Measurements from ENCODE around the gene ATAD3B. TPM values are rescaled to one million over a fixed set of nuclear protein-coding genes. Genes with fewer than 3 reads are reported as not detected.
A peak's percentile ranks its signal among the peaks of the same experiment; 100 is the strongest.
"Not testable (repeated sequence)": the region's sequence is repeated elsewhere in the genome, so short reads cannot be mapped to it uniquely, and the experiment has no call there.

Gene ATAD3B
- total RNA-seq, 1 experiment from 2014 or later, result 62.9 TPM

GRCh38 chr1:1513675-1514074 lies 42.1 kb downstream of the ATAD3B start:
- H3K4me1 ChIP-seq (ENCODE audit: control insufficient read depth in 1 of 2, insufficient read depth in 2 of 2, low read length in 2 of 2), result peaks cover 7 to 13% of the 10 kb centered on the region in 2 experiments; a peak in 3 of 4 replicates
- H3K9me3 ChIP-seq (ENCODE audit: control insufficient read depth in 1 of 2, insufficient read depth in 1 of 2, low read depth in 1 of 2, low read length in 2 of 2); BruUV-seq (replicated peaks); H3K27me3 ChIP-seq (ENCODE audit: insufficient read depth, low read length); ATAC-seq; H3K9me2 ChIP-seq (ENCODE audit: insufficient read depth); H3K9ac ChIP-seq (ENCODE audit: low read length); H2AFZ ChIP-seq (ENCODE audit: low read depth, low read length, poor library complexity, severe bottlenecking); H3K27ac ChIP-seq (ENCODE audit: low read depth, low read length); H4K20me1 ChIP-seq (ENCODE audit: insufficient read depth); RAD21 ChIA-PET (ENCODE audit: low non-redundant PET in 1 of 2, low total read pairs in 2 of 2, uncharacterized antibody in 2 of 2, unreplicated experiment in 2 of 2); POLR2A ChIA-PET; CTCF ChIA-PET; DNase-seq (ENCODE audit: low read depth, low spot score): not testable (repeated sequence)
- H3K4me3 ChIP-seq (replicated peaks in 1 of 2; ENCODE audit: low read depth in 1 of 2, low read length in 2 of 2), result peak overlapping the region in 1 of 2 experiments; percentile 11; a peak in 1 of 4 replicates
- H3K36me3 ChIP-seq (ENCODE audit: control insufficient read depth in 1 of 2, insufficient read depth in 2 of 2, low read length in 2 of 2), result peaks cover 6 to 17% of the 10 kb centered on the region in 2 experiments; a peak in 3 of 4 replicates
- intact Hi-C loops (cut with micrococcal nuclease), result loop anchor here (5.0 kb wide), 1 partner anchor 59 kb away; the partner anchor contains the start of gene SSU72
- peak overlapping the region; percentile 42; the same call in 1 of the 2 replicates for H3K4me2 ChIP-seq (ENCODE audit: low read length)
- peaks cover 40% of the 10 kb centered on the region for H3K79me2 ChIP-seq (ENCODE audit: insufficient read depth, low read length)

- DNase-seq (ENCODE audit: low read depth, low spot score), result not testable (repeated sequence)
Measured at GRCh38 chr1:1514376-1514775, 42.8 kb downstream of the ATAD3B start.

GRCh38 chr1:1516923-1517322 lies 45.4 kb downstream of the ATAD3B start:
- intact Hi-C loops (cut with micrococcal nuclease), result not testable (repeated sequence)

More at GRCh38 chr1:1514376-1514775, 42.8 kb downstream of the ATAD3B start:
- Histone ChIP-seq H3K36me3 (ENCODE audit: control insufficient read depth in 1 of 2, insufficient read depth in 2 of 2, low read length in 2 of 2) (peaks cover 7 to 18% of the 10 kb centered on the region in 2 experiments; a peak in 3 of 4 replicates), H3K79me2 (ENCODE audit: insufficient read depth, low read length) (peaks cover 40% of the 10 kb centered on the region), H3K4me1 (ENCODE audit: control insufficient read depth in 1 of 2, insufficient read depth in 2 of 2, low read length in 2 of 2) (peaks cover 7 to 13% of the 10 kb centered on the region in 2 experiments; a peak in 3 of 4 replicates)
- H3K4me2 ChIP-seq (ENCODE audit: low read length); BruUV-seq (replicated peaks); ATAC-seq; H3K9ac ChIP-seq (ENCODE audit: low read length); H3K9me2 ChIP-seq (ENCODE audit: insufficient read depth); POLR2A ChIA-PET; H2AFZ ChIP-seq (ENCODE audit: low read depth, low read length, poor library complexity, severe bottlenecking); H3K27me3 ChIP-seq (ENCODE audit: insufficient read depth, low read length); H3K4me3 ChIP-seq (replicated peaks in 1 of 2; ENCODE audit: low read depth in 1 of 2, low read length in 2 of 2); H3K9me3 ChIP-seq (ENCODE audit: control insufficient read depth in 1 of 2, insufficient read depth in 1 of 2, low read depth in 1 of 2, low read length in 2 of 2); H4K20me1 ChIP-seq (ENCODE audit: insufficient read depth); CTCF ChIA-PET; H3K27ac ChIP-seq (ENCODE audit: low read depth, low read length); RAD21 ChIA-PET (ENCODE audit: low non-redundant PET in 1 of 2, low total read pairs in 2 of 2, uncharacterized antibody in 2 of 2, unreplicated experiment in 2 of 2): not testable (repeated sequence)
- intact Hi-C loops (cut with micrococcal nuclease), result loop anchor here (5.0 kb wide), 1 partner anchor 58 kb away; the partner anchor contains the start of gene SSU72

More at GRCh38 chr1:1516923-1517322, 45.4 kb downstream of the ATAD3B start:
- H3K4me3 ChIP-seq (replicated peaks in 1 of 2; ENCODE audit: low read depth in 1 of 2, low read length in 2 of 2); POLR2A ChIA-PET; H3K27ac ChIP-seq (ENCODE audit: low read depth, low read length); H4K20me1 ChIP-seq (ENCODE audit: insufficient read depth); H3K27me3 ChIP-seq (ENCODE audit: insufficient read depth, low read length); BruUV-seq (replicated peaks); ATAC-seq; H3K4me2 ChIP-seq (ENCODE audit: low read length); H3K9me3 ChIP-seq (ENCODE audit: control insufficient read depth in 1 of 2, insufficient read depth in 1 of 2, low read depth in 1 of 2, low read length in 2 of 2); RAD21 ChIA-PET (ENCODE audit: low non-redundant PET in 1 of 2, low total read pairs in 2 of 2, uncharacterized antibody in 2 of 2, unreplicated experiment in 2 of 2); CTCF ChIA-PET; H3K9me2 ChIP-seq (ENCODE audit: insufficient read depth); H3K9ac ChIP-seq (ENCODE audit: low read length); DNase-seq (ENCODE audit: low read depth, low spot score); H3K4me1 ChIP-seq (ENCODE audit: control insufficient read depth in 1 of 2, insufficient read depth in 2 of 2, low read length in 2 of 2); H2AFZ ChIP-seq (ENCODE audit: low read depth, low read length, poor library complexity, severe bottlenecking): not testable (repeated sequence)
- H3K36me3 ChIP-seq (ENCODE audit: control insufficient read depth in 1 of 2, insufficient read depth in 2 of 2, low read length in 2 of 2), result peaks cover 7 to 22% of the 10 kb centered on the region in 2 experiments; a peak in 3 of 4 replicates
- H3K79me2 ChIP-seq (ENCODE audit: insufficient read depth, low read length), result peaks cover 44% of the 10 kb centered on the region
